HPDE6-E6E7 (cell line): ENCODE data around the gene PBOV1.
A peak's percentile ranks its signal among the peaks of the same experiment; 100 is the strongest.

Experiments used
- DNase-seq: peaks from one replicate; pipeline ENCODE4 v3.0.0; 2011; ENCODE audit warnings: missing footprints; ENCODE audit errors: extremely low spot score

Gene PBOV1

GRCh38 chr6:138204792-138205384 is 13.4 kb downstream of the PBOV1 start:
- no peak for DNase-seq

- DNase-seq, result no peak
Measured at GRCh38 chr6:138204303-138204702, 14.0 kb downstream of the PBOV1 start.

GRCh38 chr6:138203315-138203714 is 15.0 kb downstream of the PBOV1 start:
- DNase-seq, result no peak

- DNase-seq, result no peak
Measured at GRCh38 chr6:138201836-138202235, 16.5 kb downstream of the PBOV1 start.

- no peak for DNase-seq
Measured at GRCh38 chr6:138198430-138199091, 19.7 kb downstream of the PBOV1 start.

GRCh38 chr6:138197570-138197969 is 20.7 kb downstream of the PBOV1 start:
- DNase-seq, result no peak

- no peak for DNase-seq
Measured at GRCh38 chr6:138196122-138196738, 22.1 kb downstream of the PBOV1 start.

- DNase-seq, result no peak
Measured at GRCh38 chr6:138194287-138194686, 24.0 kb downstream of the PBOV1 start.

- peak; percentile 8 for DNase-seq
Measured at GRCh38 chr6:138188278-138188941, 29.9 kb downstream of the PBOV1 start.

GRCh38 chr6:138187156-138187555 is 31.1 kb downstream of the PBOV1 start:
- DNase-seq, result no peak

- DNase-seq, result no peak
Measured at GRCh38 chr6:138184230-138184629, 34.1 kb downstream of the PBOV1 start.

- no peak for DNase-seq
Measured at GRCh38 chr6:138183790-138184134, 34.5 kb downstream of the PBOV1 start.

- DNase-seq, result no peak
Measured at GRCh38 chr6:138182939-138183789, 35.1 kb downstream of the PBOV1 start.

GRCh38 chr6:138176652-138177232 is 41.5 kb downstream of the PBOV1 start:
- no peak for DNase-seq

- no peak for DNase-seq
Measured at GRCh38 chr6:138175596-138175995, 42.7 kb downstream of the PBOV1 start.
